ENCODE data around the gene MAML3.

MAML3 gene

GRCh38 chr4:140094438-140095420 is 59.3 kb downstream of the MAML3 start:
- no peaks in the 10 kb centered on the region for H3K27me3 ChIP-seq (ENCODE audit: insufficient read depth, poor library complexity, severe bottlenecking)
- peak overlapping the region; percentile 3; the same call in 1 of the 2 replicates for H3K4me3 ChIP-seq (replicated peaks; ENCODE audit: insufficient read depth, low read length)
- TF ChIP-seq CTCF (IDR thresholded peaks at IDR 0.05; ENCODE audit: insufficient read depth, low read length) (no peak), REST (IDR thresholded peaks at IDR 0.05; ENCODE audit: insufficient replicate concordance, low read depth) (no peak), POLR2AphosphoS5 (IDR thresholded peaks at IDR 0.05; ENCODE audit: low read depth) (peak; percentile 52), SPI1 (IDR thresholded peaks at IDR 0.05; ENCODE audit: borderline replicate concordance, low read depth) (peak; percentile 87), GABPA (IDR thresholded peaks at IDR 0.05; ENCODE audit: low read depth) (no peak)
- DNase-seq (ENCODE audit: low read depth in 1 of 2, low spot score in 1 of 2), result peak; percentile 82 to 92
- peak overlapping the region; percentile 62 for H3K27ac ChIP-seq (replicated peaks)

- peak in 1 of 2 experiments; percentile 30 for DNase-seq (ENCODE audit: low read depth in 1 of 2, low spot score in 1 of 2)
- Histone ChIP-seq H3K4me3 (replicated peaks; ENCODE audit: insufficient read depth, low read length) (peak overlapping the region; percentile 27), H3K27ac (replicated peaks) (peak overlapping the region; percentile 10; the same call in 1 of the 2 replicates), H3K27me3 (ENCODE audit: insufficient read depth, poor library complexity, severe bottlenecking) (no peaks in the 10 kb centered on the region)
- TF ChIP-seq REST (IDR thresholded peaks at IDR 0.05; ENCODE audit: insufficient replicate concordance, low read depth) (no peak), CTCF (IDR thresholded peaks at IDR 0.05; ENCODE audit: insufficient read depth, low read length) (no peak), SPI1 (IDR thresholded peaks at IDR 0.05; ENCODE audit: borderline replicate concordance, low read depth) (no peak), POLR2AphosphoS5 (IDR thresholded peaks at IDR 0.05; ENCODE audit: low read depth) (no peak), GABPA (IDR thresholded peaks at IDR 0.05; ENCODE audit: low read depth) (no peak)
Observed at GRCh38 chr4:140092094-140092851, 61.7 kb downstream of the MAML3 start.

- Histone ChIP-seq H3K4me3 (replicated peaks; ENCODE audit: insufficient read depth, low read length) (no peak overlapping the region), H3K27me3 (ENCODE audit: insufficient read depth, poor library complexity, severe bottlenecking) (no peaks in the 10 kb centered on the region), H3K27ac (replicated peaks) (no peak overlapping the region)
- DNase-seq (ENCODE audit: low read depth in 1 of 2, low spot score in 1 of 2), result peak in 1 of 2 experiments; percentile 29
- TF ChIP-seq CTCF (IDR thresholded peaks at IDR 0.05; ENCODE audit: insufficient read depth, low read length) (no peak), REST (IDR thresholded peaks at IDR 0.05; ENCODE audit: insufficient replicate concordance, low read depth) (no peak), GABPA (IDR thresholded peaks at IDR 0.05; ENCODE audit: low read depth) (no peak), POLR2AphosphoS5 (IDR thresholded peaks at IDR 0.05; ENCODE audit: low read depth) (no peak), SPI1 (IDR thresholded peaks at IDR 0.05; ENCODE audit: borderline replicate concordance, low read depth) (no peak)
Observed at GRCh38 chr4:140091305-140091704, 62.7 kb downstream of the MAML3 start.

All from HL-60 (cell line).